ENCODE measurements around the gene TENM4.

The TENM4 gene

GRCh38 chr11:78708388-78708787, 732.4 kb downstream of the TENM4 start:
- DNase-seq (ENCODE audit: low read depth in 2 of 2), result no peak

GRCh38 chr11:78706551-78706950, 734.3 kb downstream of the TENM4 start:
- no peak for DNase-seq (ENCODE audit: low read depth in 2 of 2)

GRCh38 chr11:78704811-78705210, 736.0 kb downstream of the TENM4 start:
- DNase-seq (ENCODE audit: low read depth in 2 of 2), result no peak

DNA sequence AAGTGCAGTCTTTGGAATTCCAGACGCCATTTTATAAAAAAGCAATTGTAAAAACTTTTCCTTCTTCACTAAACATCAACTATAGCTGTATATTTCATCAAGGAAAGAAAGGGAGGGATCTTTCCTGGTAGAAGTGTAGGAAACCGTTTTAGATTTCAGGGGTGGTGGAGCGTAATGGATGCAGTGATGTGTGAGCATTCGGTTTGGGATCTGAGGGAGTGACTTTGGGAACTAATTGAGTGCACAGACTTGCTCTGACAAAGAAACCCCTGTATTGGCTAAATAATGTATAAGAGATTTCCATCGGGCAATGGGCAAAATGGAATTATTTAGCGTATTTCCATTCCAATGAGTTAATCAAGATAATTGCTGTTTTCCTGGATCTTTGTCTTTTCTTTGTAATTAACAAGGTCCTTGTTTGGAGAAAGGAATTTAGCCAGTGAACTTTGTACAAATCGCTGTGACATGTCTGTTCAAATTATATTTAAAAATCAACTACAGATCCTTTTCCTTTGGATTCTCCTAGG, 741.2 kb downstream of the TENM4 start:
- DNase-seq (ENCODE audit: low read depth in 2 of 2), result no peak

DNA sequence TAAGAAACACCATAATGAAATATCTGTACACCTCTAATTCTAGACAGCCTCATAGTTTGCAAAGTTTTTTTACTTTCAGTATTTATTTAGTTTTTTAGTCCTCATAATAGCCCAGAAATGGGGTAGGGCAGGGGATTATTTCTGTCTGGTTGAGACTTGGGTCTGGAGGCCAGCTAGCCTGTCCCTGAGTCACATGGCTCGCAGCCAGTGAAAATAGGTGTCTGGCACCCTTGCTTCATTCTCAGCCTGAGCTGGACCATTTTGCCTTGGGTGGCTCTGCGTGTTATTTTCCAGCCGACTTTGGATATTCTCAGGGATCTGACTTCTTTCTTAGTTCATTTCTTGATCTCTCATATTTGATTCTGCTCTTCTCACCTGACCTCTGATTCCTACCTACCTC, 742.2 kb downstream of the TENM4 start:
- no peak for DNase-seq (ENCODE audit: low read depth in 2 of 2)

DNA sequence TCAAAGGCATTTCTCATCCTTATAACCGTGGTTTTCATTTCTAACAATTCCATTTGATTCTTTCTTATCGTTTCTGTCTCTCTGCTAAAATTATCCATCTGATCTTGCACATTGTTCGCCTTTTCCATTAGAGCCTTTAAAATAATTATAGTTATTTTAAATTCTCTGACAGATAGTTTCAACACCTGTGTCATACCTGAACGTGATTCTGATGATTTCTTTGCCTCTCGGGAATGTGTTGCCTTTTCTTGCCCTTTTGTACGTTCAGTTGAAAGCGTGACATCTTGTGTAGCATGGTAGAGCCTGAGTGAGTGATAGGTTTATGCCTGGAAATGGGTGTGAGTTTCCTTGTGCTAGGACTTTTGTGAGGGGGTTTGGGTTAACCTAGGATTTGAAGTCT, 744.7 kb downstream of the TENM4 start:
- no peak for DNase-seq (ENCODE audit: low read depth in 2 of 2)

GRCh38 chr11:78694152-78694551, 746.7 kb downstream of the TENM4 start:
- no peak for DNase-seq (ENCODE audit: low read depth in 2 of 2)

DNA sequence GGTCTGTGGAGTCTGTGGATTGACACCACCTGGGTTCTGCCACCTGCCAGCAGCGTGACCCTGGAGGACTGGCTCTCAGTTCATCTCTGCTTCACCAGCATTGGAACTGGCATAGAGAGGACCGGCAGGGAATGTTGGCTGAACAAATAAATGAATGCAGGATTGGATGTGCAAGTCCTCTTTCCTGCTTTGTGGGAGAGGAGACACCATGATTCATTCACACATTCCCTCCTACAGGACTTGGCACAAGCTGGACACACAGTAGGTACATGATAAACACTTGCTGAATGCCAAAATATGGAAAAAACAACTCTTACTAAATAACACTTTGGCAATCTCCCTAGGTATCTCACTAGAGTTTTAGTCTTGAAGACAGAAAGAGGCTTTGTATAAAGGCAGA, 749.6 kb downstream of the TENM4 start:
- no peak for DNase-seq (ENCODE audit: low read depth in 2 of 2)

GRCh38 chr11:78690352-78690987, 750.4 kb downstream of the TENM4 start:
- no peak for DNase-seq (ENCODE audit: low read depth in 2 of 2)

GRCh38 chr11:78689585-78690153, 751.2 kb downstream of the TENM4 start:
- DNase-seq (ENCODE audit: low read depth in 2 of 2), result no peak

GRCh38 chr11:78689101-78689500, 751.7 kb downstream of the TENM4 start:
- no peak for DNase-seq (ENCODE audit: low read depth in 2 of 2)

GRCh38 chr11:78688460-78688859, 752.4 kb downstream of the TENM4 start:
- DNase-seq (ENCODE audit: low read depth in 2 of 2), result no peak

- no peak for DNase-seq (ENCODE audit: low read depth in 2 of 2)
These were observed 755.7 kb downstream of the TENM4 start for GRCh38 chr11:78685156-78685555.

GRCh38 chr11:78684377-78684776, 756.5 kb downstream of the TENM4 start:
- DNase-seq (ENCODE audit: low read depth in 2 of 2), result no peak

- DNase-seq (ENCODE audit: low read depth in 2 of 2), result no peak
These were observed 757.1 kb downstream of the TENM4 start for GRCh38 chr11:78683774-78684173.

DNA sequence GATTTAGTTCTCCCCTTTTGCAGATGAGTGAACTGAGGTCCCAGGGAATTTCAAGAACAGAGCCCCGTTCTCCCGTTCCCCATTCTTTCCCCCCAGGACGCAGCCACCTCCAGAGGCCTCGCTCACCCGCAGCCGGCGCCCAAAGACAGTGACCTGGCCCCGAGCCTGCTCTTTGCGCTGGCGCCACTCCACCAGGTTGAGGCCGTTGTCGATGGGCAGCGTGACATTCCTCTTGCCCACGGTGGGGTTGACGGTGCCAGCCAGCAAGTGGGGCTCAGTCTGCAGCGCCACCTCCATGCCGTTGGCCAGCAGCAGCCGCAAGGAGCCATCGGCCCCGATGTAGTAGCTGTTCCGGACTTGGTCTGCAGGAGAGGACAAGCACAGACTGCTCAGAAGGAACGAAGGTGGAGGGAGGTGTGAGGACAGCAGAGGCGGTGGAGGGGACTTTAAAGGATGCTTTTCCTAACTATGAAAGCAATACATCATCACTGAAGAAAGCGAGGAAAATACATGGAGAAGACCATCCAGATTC, 764.7 kb downstream of the TENM4 start:
- DNase-seq (ENCODE audit: low read depth in 2 of 2), result no peak

- no peak for DNase-seq (ENCODE audit: low read depth in 2 of 2)
These were observed 767.8 kb downstream of the TENM4 start for GRCh38 chr11:78672850-78673620.

DNA sequence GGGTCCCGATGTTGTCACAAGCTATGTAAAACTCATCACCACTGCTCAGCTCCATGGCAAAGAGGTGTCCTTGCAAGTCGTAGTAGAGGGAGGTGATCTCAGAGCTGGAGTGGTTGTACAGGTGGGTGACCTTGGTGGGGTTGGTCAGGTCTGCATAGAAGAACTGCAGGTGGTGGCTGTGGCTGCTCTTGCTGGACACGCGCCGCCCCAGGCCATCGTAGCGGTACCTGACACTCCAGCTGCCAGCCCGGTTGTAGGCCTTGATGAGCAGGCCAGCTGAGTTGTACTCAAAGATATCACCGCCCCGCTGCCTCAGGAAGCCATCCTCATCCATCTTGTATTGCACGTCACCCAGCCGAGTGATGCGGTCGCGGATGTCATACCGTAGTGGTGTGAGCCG, 771.6 kb downstream of the TENM4 start:
- DNase-seq (ENCODE audit: low read depth in 2 of 2), result no peak

- DNase-seq (ENCODE audit: low read depth in 2 of 2), result no peak
These were observed 773.4 kb downstream of the TENM4 start for GRCh38 chr11:78667461-78667860.

DNA sequence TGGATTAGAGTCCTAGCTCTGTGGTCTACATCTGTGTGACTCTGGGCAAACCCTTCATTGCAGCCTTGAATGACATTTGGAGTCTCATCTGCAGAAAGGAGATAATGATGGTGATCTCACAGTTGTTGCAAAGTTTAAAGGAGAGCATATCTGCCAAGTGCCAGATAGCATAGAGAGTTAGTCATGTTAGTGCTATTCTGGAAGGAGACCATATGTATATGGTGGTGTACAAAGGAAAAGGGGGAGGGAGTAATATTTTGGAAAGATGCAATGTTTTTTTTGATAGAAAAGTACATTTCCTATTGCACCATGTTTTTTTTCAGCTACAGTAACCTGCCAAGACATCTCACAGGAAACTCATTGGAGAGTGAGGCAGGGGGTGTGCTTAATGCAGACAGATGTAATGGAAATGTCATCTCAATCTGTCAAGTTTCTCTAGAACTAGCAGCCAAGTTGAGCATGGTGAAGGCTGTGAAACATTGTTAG, 774.1 kb downstream of the TENM4 start:
- DNase-seq (ENCODE audit: low read depth in 2 of 2), result no peak

DNA sequence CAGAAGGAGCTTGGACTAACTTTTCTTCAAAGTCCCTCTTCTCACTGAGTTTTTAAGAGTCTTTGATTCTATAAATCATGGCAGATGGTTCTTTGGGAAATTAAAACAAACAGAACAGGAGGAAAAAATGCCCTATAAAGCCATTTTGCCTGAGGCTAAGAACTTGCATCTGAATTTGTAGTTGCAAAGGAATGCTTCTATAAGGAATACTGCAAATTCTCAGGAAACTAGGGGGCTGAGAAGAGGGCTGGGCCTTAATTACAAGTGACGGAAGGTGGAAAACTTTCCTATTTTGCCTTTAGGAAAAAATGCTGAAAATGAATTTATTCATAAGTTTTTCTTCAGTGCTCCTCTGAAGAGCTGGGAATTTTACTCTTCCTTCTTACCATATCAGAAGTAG, 776.2 kb downstream of the TENM4 start:
- DNase-seq (ENCODE audit: low read depth in 2 of 2), result no peak

DNA sequence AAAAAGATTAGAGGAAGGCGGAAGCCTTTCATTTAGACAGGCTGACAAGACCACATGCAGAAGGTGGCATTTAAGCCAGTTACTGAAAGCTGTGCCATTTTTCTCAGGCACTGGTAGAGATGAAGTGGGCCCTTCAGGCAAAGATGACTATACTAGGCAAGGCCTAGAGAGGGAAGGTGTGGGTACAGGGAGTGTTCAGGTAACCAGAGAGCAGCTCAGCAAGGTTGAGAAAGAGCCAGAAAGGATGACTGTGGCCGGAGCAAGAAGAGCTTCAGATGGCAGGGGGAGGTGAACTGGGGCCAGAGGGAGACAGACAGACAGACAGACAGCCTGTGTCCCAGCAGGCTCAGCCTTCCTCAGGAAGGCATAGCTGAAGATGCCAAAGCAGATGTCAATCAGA, 778.0 kb downstream of the TENM4 start:
- DNase-seq (ENCODE audit: low read depth in 2 of 2), result no peak

GRCh38 chr11:78660471-78660870, 780.4 kb downstream of the TENM4 start:
- DNase-seq (ENCODE audit: low read depth in 2 of 2), result no peak
